Activated naive CD4-positive, alpha-beta T cell treated with anti-CD3 and anti-CD28 coated beads, Interleukin-2, amount 10 ng/mL, durations not matched to agents 7 days and 5 days (primary cell): ENCODE results near the gene HDC.

Experiments
- CTCF ChIA-PET: fragments of 350-600 bp; sonication (Branson Sonifier 250); formaldehyde crosslinking; loops from one replicate; lab custom pipeline; 2021; ENCODE audit warnings: antibody characterized with exemption; lab: Charles Lee
- DNase-seq: peaks from one replicate; pipeline ENCODE4 v3.0.0-alpha.2; 2020
- H3K27ac Mint-ChIP-seq: one replicate; pipeline ENCODE4 v1.8.0; 2021; ENCODE audit warnings: mild to moderate bottlenecking, moderate library complexity, mixed read lengths
- H3K27me3 Mint-ChIP-seq: one replicate; pipeline ENCODE4 v1.8.0; 2021; ENCODE audit warnings: mild to moderate bottlenecking, mixed read lengths
- H3K36me3 Mint-ChIP-seq: one replicate; pipeline ENCODE4 v1.8.0; 2021; ENCODE audit warnings: mixed read lengths
- H3K4me1 Mint-ChIP-seq: one replicate; pipeline ENCODE4 v1.8.0; 2021; ENCODE audit warnings: mixed read lengths
- H3K4me3 Mint-ChIP-seq: one replicate; pipeline ENCODE4 v1.8.0; 2021; ENCODE audit warnings: mild to moderate bottlenecking, moderate library complexity, mixed read lengths
- H3K9me3 Mint-ChIP-seq: one replicate; pipeline ENCODE4 v1.8.0; 2021; ENCODE audit warnings: mixed read lengths

The HDC gene

DNA sequence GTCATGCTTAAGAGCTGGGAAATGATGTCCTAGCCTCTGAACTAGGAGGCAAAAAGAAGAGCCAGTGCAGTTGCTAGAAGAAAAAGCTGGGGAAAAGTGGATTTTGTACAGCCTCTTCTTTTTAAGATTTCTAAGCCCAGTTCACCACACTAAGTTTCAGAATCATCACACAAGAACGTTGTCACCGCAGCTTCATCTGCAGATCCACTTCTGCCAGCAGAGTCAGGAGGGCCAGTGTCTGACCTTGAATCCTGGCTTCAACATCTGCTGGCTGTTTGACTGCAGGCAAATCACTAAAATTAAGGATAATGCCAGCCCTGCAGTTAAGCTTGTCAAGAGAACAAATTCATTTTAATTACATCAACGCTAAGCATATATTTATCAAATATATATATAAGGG lies 36.2 kb downstream of the HDC start:
- no peaks in the 10 kb centered on the region for H3K9me3 Mint-ChIP-seq
- no peak for DNase-seq
- CTCF ChIA-PET: interaction anchor here (0.7 to 1.0 kb wide), 2 partner anchors 10 to 46 kb away, joined by 3 read pairs; no protein-coding TSS in a partner anchor
- H3K4me1 Mint-ChIP-seq: peaks cover 3% of the 10 kb centered on the region
- no peak overlapping the region for H3K27ac Mint-ChIP-seq
- no peak overlapping the region for H3K4me3 Mint-ChIP-seq
- H3K27me3 Mint-ChIP-seq: no peaks in the 10 kb centered on the region
- peaks cover 8% of the 10 kb centered on the region for H3K36me3 Mint-ChIP-seq

DNA sequence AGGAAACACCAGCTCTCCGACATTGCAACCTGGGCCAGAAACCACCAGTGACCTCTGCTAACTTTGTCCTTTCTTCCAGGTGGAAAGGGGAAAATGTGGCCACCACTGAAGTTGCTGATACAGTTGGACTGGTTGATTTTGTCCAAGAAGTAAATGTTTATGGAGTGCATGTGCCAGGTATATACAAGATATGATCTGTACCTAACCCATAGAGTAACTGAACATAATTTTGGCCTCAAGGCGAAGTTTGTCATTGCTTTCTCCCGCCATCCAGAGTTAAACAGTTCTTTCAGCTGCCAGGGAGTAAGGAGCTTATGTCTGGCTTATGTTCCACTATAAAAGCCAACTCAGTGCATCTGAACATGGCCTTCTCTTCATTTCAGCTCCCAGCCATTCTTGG lies 36.7 kb downstream of the HDC start:
- Mint-ChIP-seq H3K4me3 (no peak overlapping the region), H3K27ac (no peak overlapping the region), H3K4me1 (peaks cover 3% of the 10 kb centered on the region), H3K36me3 (peaks cover 8% of the 10 kb centered on the region), H3K27me3 (no peaks in the 10 kb centered on the region), H3K9me3 (no peaks in the 10 kb centered on the region)
- DNase-seq: no peak
- CTCF ChIA-PET: interaction anchor here (0.7 to 1.0 kb wide), 2 partner anchors 11 to 45 kb away, joined by 3 read pairs; no protein-coding TSS in a partner anchor

DNA sequence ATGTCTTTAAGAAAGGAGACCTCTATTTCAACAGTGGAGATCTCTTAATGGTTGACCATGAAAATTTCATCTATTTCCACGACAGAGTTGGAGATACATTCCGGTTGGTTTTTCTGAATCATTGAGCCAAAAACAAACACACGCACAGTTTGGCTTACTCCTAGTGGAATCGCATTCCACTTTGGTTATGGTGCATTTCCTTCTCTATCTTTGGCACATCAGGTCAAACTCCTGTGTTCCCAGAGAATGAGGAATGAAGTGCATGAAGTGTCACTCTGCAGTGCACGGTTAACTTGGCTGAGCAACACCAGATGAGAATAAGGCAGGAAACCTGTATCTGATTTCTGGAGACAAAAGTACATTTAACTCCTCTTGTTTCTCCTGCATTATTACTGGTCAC lies 38.5 kb downstream of the HDC start:
- H3K27me3 Mint-ChIP-seq: no peaks in the 10 kb centered on the region
- CTCF ChIA-PET: no interaction called here
- H3K9me3 Mint-ChIP-seq: no peaks in the 10 kb centered on the region
- H3K4me1 Mint-ChIP-seq: no peaks in the 10 kb centered on the region
- peaks cover 10% of the 10 kb centered on the region for H3K36me3 Mint-ChIP-seq
- no peak overlapping the region for H3K4me3 Mint-ChIP-seq
- H3K27ac Mint-ChIP-seq: no peak overlapping the region
- DNase-seq: no peak

DNA sequence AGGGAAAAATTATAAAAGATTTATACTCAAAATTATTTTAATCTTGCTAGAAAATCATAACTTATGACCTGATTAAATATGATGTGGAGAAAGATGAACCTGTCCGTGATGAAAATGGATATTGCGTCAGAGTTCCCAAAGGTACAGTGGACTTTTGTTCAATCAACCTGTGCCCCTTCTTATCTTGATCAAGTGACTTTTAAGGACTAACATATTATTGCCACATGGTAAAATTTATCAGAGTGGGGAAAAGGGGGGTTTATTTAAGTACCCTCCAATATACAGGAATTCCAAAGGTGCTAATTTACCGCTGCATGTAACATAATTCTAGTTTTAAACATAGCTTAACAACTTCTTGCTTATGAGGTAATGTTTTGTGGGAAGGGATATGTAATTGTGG lies 39.6 kb downstream of the HDC start:
- no peak overlapping the region for H3K27ac Mint-ChIP-seq
- CTCF ChIA-PET: no interaction called here
- H3K4me3 Mint-ChIP-seq: no peak overlapping the region
- no peaks in the 10 kb centered on the region for H3K9me3 Mint-ChIP-seq
- no peaks in the 10 kb centered on the region for H3K4me1 Mint-ChIP-seq
- peaks cover 10% of the 10 kb centered on the region for H3K36me3 Mint-ChIP-seq
- no peak for DNase-seq
- no peaks in the 10 kb centered on the region for H3K27me3 Mint-ChIP-seq

DNA sequence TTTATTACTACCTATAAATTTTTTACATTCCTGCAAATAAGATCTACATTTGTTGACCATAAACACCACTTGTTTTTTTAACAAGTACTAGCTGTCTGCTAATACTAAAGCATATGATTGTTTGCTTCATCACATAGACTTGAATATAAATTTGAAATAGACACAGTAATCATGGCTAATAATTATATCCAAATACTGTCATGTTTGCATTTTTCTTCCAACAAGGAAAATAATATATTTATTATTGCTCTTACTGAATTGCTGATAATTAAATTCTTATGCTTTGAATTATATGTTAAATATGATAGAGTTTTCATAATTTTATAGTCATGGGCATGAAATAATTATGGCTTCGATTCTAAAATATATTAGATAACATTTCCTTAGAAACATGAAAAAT lies 40.5 kb downstream of the HDC start:
- CTCF ChIA-PET: no interaction called here
- Mint-ChIP-seq H3K9me3 (no peaks in the 10 kb centered on the region), H3K4me3 (no peak overlapping the region), H3K4me1 (no peaks in the 10 kb centered on the region), H3K36me3 (peaks cover 10% of the 10 kb centered on the region), H3K27ac (no peak overlapping the region), H3K27me3 (no peaks in the 10 kb centered on the region)
- DNase-seq: no peak

DNA sequence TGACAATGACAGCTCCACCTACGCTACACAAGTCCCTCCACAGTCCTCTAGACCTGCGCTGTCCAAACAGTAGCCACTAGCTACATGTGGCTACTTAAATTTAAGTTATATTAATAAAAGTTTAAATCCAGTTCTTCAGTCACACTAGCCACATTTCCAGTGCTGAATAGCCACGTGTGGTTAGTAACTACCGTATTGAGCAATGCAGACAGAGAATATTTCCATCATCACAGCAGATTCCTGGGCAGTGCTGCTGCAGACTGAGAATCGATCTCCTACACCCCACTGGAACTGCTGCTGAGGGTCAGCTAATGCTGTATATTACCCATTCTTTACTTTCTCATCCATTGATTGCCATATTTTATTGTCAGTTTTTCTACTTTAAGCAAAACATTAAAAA lies 40.9 kb downstream of the HDC start:
- CTCF ChIA-PET: no interaction called here
- peaks cover 10% of the 10 kb centered on the region for H3K36me3 Mint-ChIP-seq
- H3K4me1 Mint-ChIP-seq: no peaks in the 10 kb centered on the region
- no peaks in the 10 kb centered on the region for H3K9me3 Mint-ChIP-seq
- no peak for DNase-seq
- H3K27ac Mint-ChIP-seq: no peak overlapping the region
- no peak overlapping the region for H3K4me3 Mint-ChIP-seq
- no peaks in the 10 kb centered on the region for H3K27me3 Mint-ChIP-seq

DNA sequence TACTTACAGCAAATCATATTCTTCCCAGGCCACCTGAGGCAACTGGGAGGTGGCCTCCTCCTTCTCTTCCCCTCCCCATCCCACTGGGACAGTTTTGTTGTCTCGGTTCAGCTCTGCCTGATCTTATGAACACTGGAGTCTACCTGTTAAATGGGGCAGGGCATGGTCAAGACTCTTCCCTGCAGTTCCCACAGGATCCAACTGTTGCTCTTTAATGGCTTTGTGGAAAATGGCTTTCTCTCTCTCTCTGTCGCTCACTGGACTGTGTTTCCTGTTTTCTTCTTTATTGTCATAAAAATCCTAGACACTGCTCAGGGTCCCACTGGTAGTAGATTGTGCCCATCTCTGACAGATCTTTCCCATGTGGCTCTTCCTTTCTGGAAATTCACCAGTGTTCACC lies 43.3 kb downstream of the HDC start:
- no peak overlapping the region for H3K27ac Mint-ChIP-seq
- no peak overlapping the region for H3K4me3 Mint-ChIP-seq
- no peaks in the 10 kb centered on the region for H3K27me3 Mint-ChIP-seq
- DNase-seq: no peak
- H3K4me1 Mint-ChIP-seq: no peaks in the 10 kb centered on the region
- H3K9me3 Mint-ChIP-seq: no peaks in the 10 kb centered on the region
- peaks cover 3% of the 10 kb centered on the region for H3K36me3 Mint-ChIP-seq
- CTCF ChIA-PET: no interaction called here

DNA sequence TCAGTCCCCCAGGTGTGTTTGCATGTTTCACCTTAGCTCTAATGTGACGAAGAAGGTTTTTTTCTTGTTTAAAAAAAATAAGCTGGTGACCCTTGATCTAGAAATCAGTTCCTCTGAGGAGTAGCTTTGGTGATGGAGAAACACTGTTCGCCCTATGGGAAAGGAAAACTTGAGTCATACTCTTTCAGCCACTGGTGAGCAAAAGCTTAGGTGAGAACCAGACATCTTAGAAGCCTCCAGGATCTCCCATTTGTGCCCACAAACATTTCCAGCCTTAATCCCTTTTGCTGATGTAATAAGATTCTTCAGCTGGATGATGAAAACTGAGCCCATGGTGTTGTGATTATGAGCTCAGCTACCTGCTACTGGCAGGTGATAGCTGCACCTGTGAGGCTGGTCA lies 45.7 kb downstream of the HDC start:
- DNase-seq: no peak
- Mint-ChIP-seq H3K9me3 (no peaks in the 10 kb centered on the region), H3K27ac (no peak overlapping the region), H3K36me3 (peaks cover 1% of the 10 kb centered on the region), H3K27me3 (no peaks in the 10 kb centered on the region), H3K4me3 (no peak overlapping the region), H3K4me1 (no peaks in the 10 kb centered on the region)
- CTCF ChIA-PET: interaction anchor here (1.5 to 1.9 kb wide), 2 partner anchors 20 to 96 kb away, joined by 3 to 7 read pairs; no protein-coding TSS in a partner anchor

DNA sequence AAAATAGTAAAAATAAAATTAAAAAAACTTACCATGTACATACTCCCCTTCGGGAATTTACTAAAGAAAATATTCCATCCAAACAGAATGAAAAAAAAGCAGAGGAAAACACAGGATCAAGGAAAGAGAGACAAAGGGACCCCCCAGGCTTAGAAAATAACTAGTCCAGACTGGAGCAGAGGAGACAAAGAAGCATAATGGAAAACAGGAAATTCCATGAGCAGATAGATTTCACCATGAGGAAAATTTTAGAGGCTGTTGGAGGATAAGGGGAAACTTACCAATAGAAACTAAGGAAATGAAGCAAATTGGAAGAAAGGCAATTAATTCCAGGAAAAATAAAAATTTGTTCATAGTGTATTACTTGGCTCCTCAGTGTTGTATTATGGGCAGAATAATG lies 46.8 kb downstream of the HDC start:
- H3K4me1 Mint-ChIP-seq: no peaks in the 10 kb centered on the region
- no peak for DNase-seq
- CTCF ChIA-PET: no interaction called here
- no peak overlapping the region for H3K27ac Mint-ChIP-seq
- H3K4me3 Mint-ChIP-seq: no peak overlapping the region
- H3K9me3 Mint-ChIP-seq: peaks cover 3% of the 10 kb centered on the region
- H3K27me3 Mint-ChIP-seq: no peaks in the 10 kb centered on the region
- peaks cover 1% of the 10 kb centered on the region for H3K36me3 Mint-ChIP-seq

DNA sequence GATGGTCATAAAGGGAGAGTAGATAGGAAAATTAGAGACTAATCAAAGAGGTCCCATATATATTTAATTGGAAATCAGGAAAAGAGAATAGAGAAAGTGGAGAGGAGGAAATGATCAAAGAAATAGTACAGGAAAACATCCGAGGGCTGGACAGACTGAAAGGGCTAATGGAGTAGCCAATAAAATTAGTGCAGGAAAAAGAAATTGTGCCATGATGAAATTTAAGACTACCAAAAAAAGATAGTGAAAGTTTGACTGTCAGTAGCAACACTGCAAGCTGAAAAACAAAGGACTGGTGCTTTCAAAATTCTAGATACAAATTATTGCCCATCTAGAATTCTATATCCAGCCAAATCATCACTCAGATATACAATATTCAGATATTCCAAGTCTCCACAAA lies 47.2 kb downstream of the HDC start:
- no peaks in the 10 kb centered on the region for H3K27me3 Mint-ChIP-seq
- H3K27ac Mint-ChIP-seq: no peak overlapping the region
- H3K9me3 Mint-ChIP-seq: peaks cover 4% of the 10 kb centered on the region
- CTCF ChIA-PET: no interaction called here
- H3K4me3 Mint-ChIP-seq: no peak overlapping the region
- H3K4me1 Mint-ChIP-seq: no peaks in the 10 kb centered on the region
- H3K36me3 Mint-ChIP-seq: peaks cover 1% of the 10 kb centered on the region
- no peak for DNase-seq

DNA sequence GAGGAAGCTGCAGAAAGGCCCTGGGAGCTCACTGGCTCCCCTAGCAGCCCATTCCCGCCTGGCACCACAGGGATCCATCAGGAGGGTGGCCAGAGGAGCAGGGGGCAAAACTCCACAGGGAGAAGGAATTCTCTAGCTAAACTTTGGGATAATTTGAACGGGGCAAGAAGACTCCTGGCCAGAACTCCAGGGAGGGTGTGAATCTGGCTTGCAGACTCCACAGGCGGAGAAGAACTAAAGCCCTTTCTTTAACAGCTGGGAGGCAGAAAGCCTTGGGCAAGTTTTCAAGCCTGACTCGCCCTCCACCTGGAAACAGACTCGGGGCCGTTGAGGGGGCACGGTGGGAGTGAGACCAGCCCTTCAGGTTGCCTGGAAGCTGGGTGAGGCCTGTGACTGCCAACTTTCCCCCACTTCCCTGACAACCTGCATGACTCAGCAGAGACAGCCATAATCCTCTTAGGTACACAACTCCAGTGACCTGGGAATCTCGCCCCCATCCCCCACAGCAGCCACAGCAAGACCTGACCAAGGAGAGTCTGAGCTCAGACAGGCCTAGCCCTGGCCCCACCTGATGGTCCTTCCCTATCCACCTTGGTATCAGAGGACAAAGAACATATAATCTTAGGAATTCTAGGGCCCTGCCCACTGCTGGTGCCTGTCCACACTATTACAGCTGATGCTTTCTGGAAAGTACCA lies 54.9 kb downstream of the HDC start:
- CTCF ChIA-PET: no interaction called here
- no peak for DNase-seq
- Mint-ChIP-seq H3K27me3 (no peaks in the 10 kb centered on the region), H3K4me1 (no peaks in the 10 kb centered on the region), H3K9me3 (peaks cover 11% of the 10 kb centered on the region), H3K27ac (no peak overlapping the region), H3K4me3 (no peak overlapping the region), H3K36me3 (peaks cover 23% of the 10 kb centered on the region)

DNA sequence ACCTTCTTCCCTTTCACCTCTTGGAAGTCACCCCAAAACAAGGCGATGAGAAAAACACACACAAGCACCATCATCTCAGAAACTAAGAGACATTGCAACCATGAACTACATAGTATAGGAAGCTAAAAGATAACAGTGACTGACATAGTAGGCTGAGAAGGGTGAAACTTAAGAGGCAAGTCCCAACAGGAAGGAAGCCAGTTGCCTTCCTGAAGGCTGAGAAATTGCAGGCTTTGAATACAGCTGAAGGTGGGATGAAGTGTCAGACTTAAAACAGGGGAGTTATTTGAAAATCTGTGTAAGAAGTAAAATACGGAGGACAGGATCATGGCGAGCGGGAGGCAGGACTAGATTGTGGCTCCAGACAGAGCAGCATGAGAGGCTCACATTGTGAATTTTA lies 55.7 kb downstream of the HDC start:
- H3K27ac Mint-ChIP-seq: no peak overlapping the region
- no peak overlapping the region for H3K4me3 Mint-ChIP-seq
- H3K9me3 Mint-ChIP-seq: peaks cover 11% of the 10 kb centered on the region
- H3K27me3 Mint-ChIP-seq: no peaks in the 10 kb centered on the region
- no peaks in the 10 kb centered on the region for H3K4me1 Mint-ChIP-seq
- peaks cover 23% of the 10 kb centered on the region for H3K36me3 Mint-ChIP-seq
- CTCF ChIA-PET: no interaction called here
- no peak for DNase-seq

DNA sequence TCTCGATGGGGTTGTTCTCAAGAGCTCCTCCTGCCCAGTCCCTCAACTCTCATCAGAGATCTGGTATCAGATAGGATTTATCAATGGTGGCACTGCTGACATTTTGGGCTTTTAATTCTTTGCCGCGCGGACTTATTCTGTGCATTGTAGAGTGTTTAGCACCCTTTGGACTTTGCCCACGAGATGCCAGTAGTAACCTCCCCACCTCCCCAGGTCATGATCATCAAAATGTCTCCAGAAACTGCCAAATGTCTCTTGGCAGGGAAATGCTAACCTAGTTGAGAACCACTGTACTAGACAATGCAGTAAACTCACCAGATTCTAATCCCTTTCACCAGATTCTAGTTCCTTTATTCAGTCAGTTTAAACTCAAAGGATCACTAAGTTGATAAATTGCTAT lies 59.5 kb downstream of the HDC start:
- no peak overlapping the region for H3K4me3 Mint-ChIP-seq
- no peak overlapping the region for H3K27ac Mint-ChIP-seq
- no peaks in the 10 kb centered on the region for H3K9me3 Mint-ChIP-seq
- CTCF ChIA-PET: no interaction called here
- no peak for DNase-seq
- peaks cover 20% of the 10 kb centered on the region for H3K36me3 Mint-ChIP-seq
- H3K4me1 Mint-ChIP-seq: no peaks in the 10 kb centered on the region
- no peaks in the 10 kb centered on the region for H3K27me3 Mint-ChIP-seq

DNA sequence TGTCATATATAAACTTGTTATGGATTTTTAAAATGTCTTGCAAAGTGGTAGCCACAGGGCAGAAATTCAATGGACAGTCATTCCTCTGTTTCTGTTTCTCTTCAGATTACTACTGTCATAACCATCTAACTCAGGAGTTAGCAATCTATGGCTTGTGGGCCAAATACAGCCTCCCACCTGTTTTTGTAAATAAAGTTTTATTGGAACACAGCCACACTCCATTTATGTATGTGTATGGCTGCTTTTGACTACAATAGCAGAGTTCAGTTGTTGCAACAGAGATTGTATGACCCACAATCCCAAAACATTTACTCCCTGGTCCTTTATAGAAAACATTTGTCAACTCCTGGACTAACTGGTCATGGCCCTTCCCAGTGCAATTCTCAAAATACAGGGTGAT lies 63.5 kb downstream of the HDC start:
- H3K4me1 Mint-ChIP-seq: no peaks in the 10 kb centered on the region
- no peaks in the 10 kb centered on the region for H3K27me3 Mint-ChIP-seq
- no peak overlapping the region for H3K4me3 Mint-ChIP-seq
- CTCF ChIA-PET: no interaction called here
- no peak overlapping the region for H3K27ac Mint-ChIP-seq
- H3K9me3 Mint-ChIP-seq: no peaks in the 10 kb centered on the region
- H3K36me3 Mint-ChIP-seq: peaks cover 5% of the 10 kb centered on the region
- no peak for DNase-seq

DNA sequence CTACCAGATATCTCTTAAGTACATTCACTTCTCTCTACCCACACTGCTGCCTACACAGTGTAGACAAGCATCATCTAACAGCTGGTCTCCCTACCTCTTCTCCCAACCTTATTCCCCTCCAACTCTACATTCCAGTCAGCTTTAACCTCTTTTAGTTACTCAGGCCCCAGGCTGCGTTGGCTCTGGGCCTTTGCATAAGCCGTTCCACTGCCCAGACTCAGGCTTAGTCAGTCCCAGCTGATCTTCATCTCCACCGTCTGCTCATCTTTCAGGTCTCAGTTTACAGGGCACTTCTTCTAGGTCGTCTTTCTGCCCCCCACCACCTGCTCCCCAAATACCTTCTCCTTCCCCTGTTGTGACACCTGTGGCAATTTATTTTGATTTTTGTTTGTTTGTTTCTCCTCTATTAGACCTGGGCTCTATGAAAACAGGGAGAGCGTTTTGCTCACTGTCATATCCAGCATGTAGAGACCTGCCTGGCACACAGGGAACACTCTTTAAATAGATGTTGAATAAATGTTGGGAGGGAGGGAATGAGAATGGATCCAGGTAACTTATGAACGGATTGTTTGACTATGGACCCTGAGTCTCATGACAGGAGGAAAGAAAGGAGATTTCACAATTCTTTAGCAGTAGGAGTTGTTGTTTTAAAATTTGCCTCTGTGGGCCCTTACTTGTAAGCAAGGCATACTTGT lies 72.5 kb downstream of the HDC start:
- Mint-ChIP-seq H3K27ac (no peak overlapping the region), H3K4me1 (no peaks in the 10 kb centered on the region), H3K9me3 (no peaks in the 10 kb centered on the region), H3K36me3 (peaks cover 6% of the 10 kb centered on the region), H3K27me3 (no peaks in the 10 kb centered on the region), H3K4me3 (no peak overlapping the region)
- no peak for DNase-seq
- CTCF ChIA-PET: interaction anchor here (1.8 kb wide), 1 partner anchor 10 kb away, joined by 6 read pairs; no protein-coding TSS in a partner anchor
